Sigmoid colon (tissue), 7 donors: ENCODE results near the gene MED25. TPM values are rescaled to one million over a fixed set of nuclear protein-coding genes. Genes with fewer than 3 reads are reported as not detected.
"Not testable (repeated sequence)": the region's sequence is repeated elsewhere in the genome, so short reads cannot be mapped to it uniquely, and the experiment has no call there.

Source experiments
- DNase-seq: peaks from one replicate; pipeline ENCODE4 v3.0.0-alpha.2; 2019
- H3K27ac ChIP-seq, 4 donors: fragments of 200-600 bp; sonication (generic); one replicate each; pipeline ENCODE4 v1.5.1; 2016 to 2019; ENCODE audit warnings: mild to moderate bottlenecking in 1 of 4
- H3K27me3 ChIP-seq, 3 donors: fragments of 200-600 bp; sonication (generic); one replicate each; pipeline ENCODE4 v1.5.1; 2019; ENCODE audit warnings: mild to moderate bottlenecking in 1 of 3
- H3K36me3 ChIP-seq, 4 donors: fragments of 200-600 bp; sonication (generic); one replicate each; pipeline ENCODE4 v1.5.1; 2016 to 2019
- H3K4me1 ChIP-seq, 4 donors: fragments of 200-600 bp; sonication (generic); one replicate each; pipeline ENCODE4 v1.5.1; 2017 to 2019
- H3K4me3 ChIP-seq, 4 donors: fragments of 200-600 bp; sonication (generic); one replicate each; pipeline ENCODE4 v1.5.1; 2017 to 2019; ENCODE audit warnings: mild to moderate bottlenecking in 2 of 4, moderate library complexity in 1 of 4
- H3K9me3 ChIP-seq, 4 donors: fragments of 200-600 bp in 3 of 4; sonication (generic) in 3 of 4; one replicate each; pipeline versions ENCODE4 v1.5.1 to v1.6.1; 2013 to 2019
- CTCF ChIP-seq, 4 experiments: fragments of 450-650 bp in 3 of 4; fragments of 200-600 bp in 1 of 4; IDR thresholded peaks; one replicate each; pipeline ENCODE4 v1.5.1; 2016 to 2019; ENCODE audit warnings: antibody characterized with exemption in 4 of 4, mild to moderate bottlenecking in 3 of 4, moderate library complexity in 2 of 4
- EP300 ChIP-seq, 4 donors: sonication (generic); formaldehyde crosslinking; IDR thresholded peaks; one replicate each; pipeline ENCODE4 v1.6.1; 2017; ENCODE audit warnings: antibody characterized with exemption in 4 of 4
- POLR2A ChIP-seq, 2 donors: fragments of 450-650 bp; IDR thresholded peaks; one replicate each; pipeline ENCODE4 v1.6.1; 2016; ENCODE audit warnings: antibody characterized with exemption in 2 of 2, mild to moderate bottlenecking in 2 of 2, moderate library complexity in 2 of 2
- POLR2AphosphoS5 ChIP-seq, 4 donors: sonication (generic); formaldehyde crosslinking; IDR thresholded peaks; one replicate each; pipeline ENCODE4 v1.6.1; 2017; ENCODE audit warnings: antibody characterized with exemption in 4 of 4
- WGBS, 2 donors: extraction: QIAGEN DNeasy Blood & Tissue Kit; methylation state at CpG; one replicate each; pipeline ENCODE4 v1.1.7; 2013; 5-methylcytosine and 5-hydroxymethylcytosine counted together
- intact Hi-C: fragments of 100-400 bp; cut with DNase I; formaldehyde crosslinking; loops from one replicate; pipeline ENCODE4 v1.15.1; 2023
- polyA plus RNA-seq, 3 donors: library from polyadenylated mRNA; stranded (reverse); fragments of 200-250 nt; gene quantifications; one replicate each; pipeline ENCODE4 v1.2.3, GENCODE V29; 2013
- total RNA-seq, 4 donors: library from RNA; depleted of rRNA; stranded (reverse); fragments of >200 nt; gene quantifications; one replicate each; pipeline ENCODE4 v1.1.0, GENCODE V29; 2016
- donor health status: healthy with polysubstance abuse.
- donor health status: Bipolar disorder and iron deficiency.
- donor health status: healthy.

MED25 gene
- total and polyA plus RNA-seq, 7 donors = 17.8 to 45.4 (median 23.3) TPM

GRCh38 chr19:49818649-49819370 is 721 bp downstream of the MED25 start:
- peak overlapping the region; percentile 96 to 98 (median 96) for H3K27ac ChIP-seq
- H3K4me1 ChIP-seq = peaks cover 0 to 32% (median 30%) of the 10 kb centered on the region in 4 donors
- peaks cover 0 to 25% (median 7%) of the 10 kb centered on the region in 4 donors for H3K36me3 ChIP-seq
- H3K27me3 ChIP-seq = no peaks in the 10 kb centered on the region
- no peaks in the 10 kb centered on the region for H3K9me3 ChIP-seq
- WGBS, 2 donors = 26 to 39% methylated on average over 16 of the region's 16 CpGs
- no peak for DNase-seq
- peak overlapping the region; percentile 77 to 94 (median 82) for H3K4me3 ChIP-seq
- intact Hi-C loops = loop anchor here (2.0 to 5.0 kb wide), 2 partner anchors 32 to 1187 kb away; partner anchors contain the start of gene PTOV1
- TF ChIP-seq POLR2AphosphoS5 (IDR thresholded peaks at IDR 0.05) (no peak), POLR2A (IDR thresholded peaks at IDR 0.05) (no peak)

- not testable (repeated sequence) for H3K9me3 ChIP-seq, DNase-seq, H3K27me3 ChIP-seq
- peaks cover 0 to 30% (median 28%) of the 10 kb centered on the region in 4 donors for H3K4me1 ChIP-seq
- intact Hi-C loops = loop anchor here (2.0 to 5.0 kb wide), 2 partner anchors 31 to 1187 kb away; partner anchors contain the start of gene PTOV1
- H3K36me3 ChIP-seq = peaks cover 0 to 30% (median 7%) of the 10 kb centered on the region in 4 donors
- 81 to 86% methylated on average over 7 of the region's 7 CpGs for WGBS, 2 donors
- H3K27ac ChIP-seq = peak overlapping the region in 1 of 4 donors; percentile 97
- peak overlapping the region in 3 of 4 donors; percentile 77 to 94 (median 80) for H3K4me3 ChIP-seq
Measured at GRCh38 chr19:49819452-49820115, 1.5 kb downstream of the MED25 start.

GRCh38 chr19:49820125-49820524 is 2.0 kb downstream of the MED25 start:
- Histone ChIP-seq H3K27ac (no peak overlapping the region), H3K9me3 (no peaks in the 10 kb centered on the region), H3K4me3 (no peak overlapping the region), H3K27me3 (no peaks in the 10 kb centered on the region), H3K36me3 (peaks cover 0 to 30% (median 7%) of the 10 kb centered on the region in 4 donors), H3K4me1 (peaks cover 0 to 30% (median 28%) of the 10 kb centered on the region in 4 donors)
- WGBS, 2 donors = 41 to 77% methylated on average over 10 of the region's 10 CpGs
- intact Hi-C loops = no loop called here
- DNase-seq = no peak
- TF ChIP-seq CTCF (IDR thresholded peaks at IDR 0.05) = no peak
- TF ChIP-seq POLR2AphosphoS5 (IDR thresholded peaks at IDR 0.05) = no peak
- TF ChIP-seq POLR2A (IDR thresholded peaks at IDR 0.05) = no peak
- no peak for TF ChIP-seq EP300 (IDR thresholded peaks at IDR 0.05)

DNA sequence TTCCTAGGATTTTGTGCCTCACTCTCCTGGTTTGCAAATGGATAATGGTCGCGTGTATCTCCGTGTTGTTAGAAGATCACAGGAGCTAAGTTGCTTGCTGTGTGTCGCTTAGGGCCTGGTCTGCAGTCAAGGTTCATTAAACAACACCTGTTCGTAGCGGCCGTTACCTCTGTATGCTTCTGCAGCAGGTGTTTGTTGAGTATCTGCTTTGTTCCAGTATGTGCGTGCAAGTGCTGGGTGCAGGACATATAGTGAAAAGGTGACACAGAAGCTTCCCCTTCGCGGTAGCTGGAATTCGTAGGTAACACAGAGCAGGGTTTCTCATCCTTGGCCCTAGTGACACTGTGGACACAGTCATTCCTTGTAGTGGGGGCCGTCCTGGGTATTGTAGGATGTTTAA is 5.4 kb downstream of the MED25 start:
- Histone ChIP-seq H3K36me3 (peaks cover 0 to 46% (median 8%) of the 10 kb centered on the region in 4 donors), H3K4me1 (peaks cover 0 to 25% (median 20%) of the 10 kb centered on the region in 4 donors), H3K27me3 (no peaks in the 10 kb centered on the region), H3K9me3 (no peaks in the 10 kb centered on the region), H3K27ac (no peak overlapping the region), H3K4me3 (no peak overlapping the region)
- 87 to 93% methylated on average over 12 of the region's 12 CpGs for WGBS, 2 donors
- intact Hi-C loops = no loop called here
- DNase-seq = no peak
- TF ChIP-seq POLR2A (IDR thresholded peaks at IDR 0.05) (no peak), CTCF (IDR thresholded peaks at IDR 0.05) (no peak), POLR2AphosphoS5 (IDR thresholded peaks at IDR 0.05) (no peak), EP300 (IDR thresholded peaks at IDR 0.05) (no peak)

GRCh38 chr19:49824662-49825061 is 6.6 kb downstream of the MED25 start:
- intact Hi-C loops = no loop called here
- no peak for TF ChIP-seq POLR2A (IDR thresholded peaks at IDR 0.05)
- no peak for TF ChIP-seq EP300 (IDR thresholded peaks at IDR 0.05)
- no peak for TF ChIP-seq CTCF (IDR thresholded peaks at IDR 0.05)
- no peak for TF ChIP-seq POLR2AphosphoS5 (IDR thresholded peaks at IDR 0.05)
- no peak overlapping the region for H3K27ac ChIP-seq
- H3K36me3 ChIP-seq = peaks cover 0 to 58% (median 14%) of the 10 kb centered on the region in 4 donors
- peaks cover 0 to 13% (median 9%) of the 10 kb centered on the region in 4 donors for H3K4me1 ChIP-seq
- 90 to 93% methylated on average over 6 of the region's 6 CpGs for WGBS, 2 donors
- H3K9me3 ChIP-seq = no peaks in the 10 kb centered on the region
- H3K27me3 ChIP-seq = no peaks in the 10 kb centered on the region
- H3K4me3 ChIP-seq = no peak overlapping the region
- no peak for DNase-seq
